Glomerular endothelial cell (primary cell): Measurements from ENCODE around the gene DCLRE1A. TPM values are rescaled to one million over a fixed set of nuclear protein-coding genes. Genes with fewer than 3 reads are reported as not detected.
"Not testable (repeated sequence)": the region's sequence is repeated elsewhere in the genome, so short reads cannot be mapped to it uniquely, and the experiment has no call there.

Experiments
- DNase-seq: peaks from one replicate; pipeline ENCODE4 v3.0.0-alpha.2; 2011; ENCODE audit warnings: low read depth, low spot score; ENCODE audit errors: extremely low read depth
- total RNA-seq: library from RNA; depleted of rRNA; stranded (reverse); fragments of >200 nt; gene quantifications from 2 replicates; pipeline ENCODE4 v1.2.3, GENCODE V29; 2015

Gene DCLRE1A
- total RNA-seq, 1 donor from 2014 or later = 3.7 TPM

- no peak for DNase-seq
Observed at GRCh38 chr10:113859261-113859660, 5.4 kb upstream of the DCLRE1A start.

GRCh38 chr10:113858541-113858940 is 4.7 kb upstream of the DCLRE1A start:
- DNase-seq = no peak

- no peak for DNase-seq
Observed at GRCh38 chr10:113857210-113857609, 3.3 kb upstream of the DCLRE1A start.

- DNase-seq = no peak
Observed at GRCh38 chr10:113856563-113856962, 2.7 kb upstream of the DCLRE1A start.

GRCh38 chr10:113854761-113855588 is 1.1 kb upstream of the DCLRE1A start:
- DNase-seq = no peak

GRCh38 chr10:113853578-113854012 is 287 bp downstream of the DCLRE1A start:
- no peak for DNase-seq

GRCh38 chr10:113849946-113850345 is 3.9 kb downstream of the DCLRE1A start:
- DNase-seq = no peak

- DNase-seq = no peak
Observed at GRCh38 chr10:113849140-113849803, 4.6 kb downstream of the DCLRE1A start.

- no peak for DNase-seq
Observed at GRCh38 chr10:113846036-113846435, 7.8 kb downstream of the DCLRE1A start.

- DNase-seq = no peak
Observed at GRCh38 chr10:113843972-113844485, 9.9 kb downstream of the DCLRE1A start.

- no peak for DNase-seq
Observed at GRCh38 chr10:113842171-113842570, 11.7 kb downstream of the DCLRE1A start.

- not testable (repeated sequence) for DNase-seq
Observed at GRCh38 chr10:113828567-113828966, 25.3 kb downstream of the DCLRE1A start.

- no peak for DNase-seq
Observed at GRCh38 chr10:113825791-113826190, 28.1 kb downstream of the DCLRE1A start.

- DNase-seq = no peak
Observed at GRCh38 chr10:113823389-113823788, 30.5 kb downstream of the DCLRE1A start.

GRCh38 chr10:113822174-113822573 is 31.7 kb downstream of the DCLRE1A start:
- no peak for DNase-seq

GRCh38 chr10:113821306-113821705 is 32.6 kb downstream of the DCLRE1A start:
- DNase-seq = not testable (repeated sequence)

- no peak for DNase-seq
Observed at GRCh38 chr10:113820507-113820906, 33.4 kb downstream of the DCLRE1A start.

GRCh38 chr10:113819989-113820388 is 33.9 kb downstream of the DCLRE1A start:
- DNase-seq = no peak

GRCh38 chr10:113814700-113815099 is 39.2 kb downstream of the DCLRE1A start:
- not testable (repeated sequence) for DNase-seq

GRCh38 chr10:113808168-113808567 is 45.7 kb downstream of the DCLRE1A start:
- DNase-seq = no peak

- no peak for DNase-seq
Observed at GRCh38 chr10:113806503-113806902, 47.4 kb downstream of the DCLRE1A start.

GRCh38 chr10:113802997-113803396 is 50.9 kb downstream of the DCLRE1A start:
- no peak for DNase-seq
